HT-29 (cell line): Measurements from ENCODE around the gene SLC12A2. TPM values are rescaled to one million over a fixed set of nuclear protein-coding genes. Genes with fewer than 3 reads are reported as not detected.
A peak's percentile ranks its signal among the peaks of the same experiment; 100 is the strongest.

Source experiments
- DNase-seq: peaks from one replicate; pipeline ENCODE4 v3.0.0-alpha.2; 2015; ENCODE audit warnings: low spot score
- total RNA-seq: library from RNA; depleted of rRNA; stranded (reverse); fragments of >200 nt; shearing (Covaris generic); gene quantifications from 2 replicates; pipeline ENCODE4 v1.2.3, GENCODE V29; 2014

The SLC12A2 gene
- total RNA-seq, 1 experiment from 2014 or later = 396 TPM

- no peak for DNase-seq
Measured at GRCh38 chr5:128097224-128097623, 13.7 kb downstream of the SLC12A2 start.

GRCh38 chr5:128097781-128098180 lies 14.2 kb downstream of the SLC12A2 start:
- DNase-seq = no peak

- no peak for DNase-seq
Measured at GRCh38 chr5:128099944-128100343, 16.4 kb downstream of the SLC12A2 start.

GRCh38 chr5:128100860-128101557 lies 17.4 kb downstream of the SLC12A2 start:
- DNase-seq = no peak

- DNase-seq = no peak
Measured at GRCh38 chr5:128101676-128102075, 18.1 kb downstream of the SLC12A2 start.

GRCh38 chr5:128105203-128105602 lies 21.6 kb downstream of the SLC12A2 start:
- no peak for DNase-seq

- no peak for DNase-seq
Measured at GRCh38 chr5:128109138-128109537, 25.6 kb downstream of the SLC12A2 start.

GRCh38 chr5:128109766-128110165 lies 26.2 kb downstream of the SLC12A2 start:
- no peak for DNase-seq

GRCh38 chr5:128111818-128112448 lies 28.4 kb downstream of the SLC12A2 start:
- no peak for DNase-seq

- no peak for DNase-seq
Measured at GRCh38 chr5:128116445-128116844, 32.9 kb downstream of the SLC12A2 start.

GRCh38 chr5:128118214-128118613 lies 34.6 kb downstream of the SLC12A2 start:
- no peak for DNase-seq

- peak; percentile 68 for DNase-seq
Measured at GRCh38 chr5:128121651-128122050, 38.1 kb downstream of the SLC12A2 start.

- no peak for DNase-seq
Measured at GRCh38 chr5:128123936-128124335, 40.4 kb downstream of the SLC12A2 start.

GRCh38 chr5:128126241-128126640 lies 42.7 kb downstream of the SLC12A2 start:
- no peak for DNase-seq

- DNase-seq = no peak
Measured at GRCh38 chr5:128132499-128132898, 48.9 kb downstream of the SLC12A2 start.

- DNase-seq = no peak
Measured at GRCh38 chr5:128135286-128135685, 51.7 kb downstream of the SLC12A2 start.

- DNase-seq = no peak
Measured at GRCh38 chr5:128143911-128144310, 60.3 kb downstream of the SLC12A2 start.

- no peak for DNase-seq
Measured at GRCh38 chr5:128144491-128144890, 60.9 kb downstream of the SLC12A2 start.

- no peak for DNase-seq
Measured at GRCh38 chr5:128146671-128147070, 63.1 kb downstream of the SLC12A2 start.

GRCh38 chr5:128154943-128155342 lies 71.4 kb downstream of the SLC12A2 start:
- no peak for DNase-seq

GRCh38 chr5:128155776-128156175 lies 72.2 kb downstream of the SLC12A2 start:
- DNase-seq = no peak

GRCh38 chr5:128156521-128156920 lies 73.0 kb downstream of the SLC12A2 start:
- no peak for DNase-seq

GRCh38 chr5:128158342-128158741 lies 74.8 kb downstream of the SLC12A2 start:
- DNase-seq = no peak
